ENCODE data around the gene MIA3.

DNA sequence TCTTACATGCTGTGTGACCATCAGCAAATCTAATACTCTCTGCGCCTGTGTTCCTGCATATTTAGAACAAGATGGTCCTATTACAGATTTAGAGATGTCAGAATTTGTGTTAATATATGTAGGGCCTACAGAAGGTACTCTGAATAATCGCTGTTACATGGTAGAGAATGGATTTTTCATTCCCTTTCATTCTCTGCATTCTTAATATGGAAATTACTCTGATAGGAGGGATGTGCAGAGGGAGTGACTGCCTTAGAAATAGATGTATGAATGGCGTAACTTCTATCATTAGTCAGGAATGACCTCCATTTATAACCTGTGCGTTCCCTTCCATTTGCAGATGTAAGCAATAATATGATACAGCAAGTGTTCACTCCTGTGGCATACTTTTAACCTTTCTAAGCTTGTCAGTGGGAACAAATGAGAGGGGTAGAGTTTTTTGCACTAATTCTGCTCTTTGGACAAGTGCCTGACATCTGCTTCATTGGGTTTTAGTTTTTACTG lies 45.6 kb downstream of the MIA3 start:
- no peak for TF ChIP-seq FOSL2 (IDR thresholded peaks at IDR 0.05; ENCODE audit: borderline replicate concordance, low read depth)
- TF ChIP-seq, protein P1, sequence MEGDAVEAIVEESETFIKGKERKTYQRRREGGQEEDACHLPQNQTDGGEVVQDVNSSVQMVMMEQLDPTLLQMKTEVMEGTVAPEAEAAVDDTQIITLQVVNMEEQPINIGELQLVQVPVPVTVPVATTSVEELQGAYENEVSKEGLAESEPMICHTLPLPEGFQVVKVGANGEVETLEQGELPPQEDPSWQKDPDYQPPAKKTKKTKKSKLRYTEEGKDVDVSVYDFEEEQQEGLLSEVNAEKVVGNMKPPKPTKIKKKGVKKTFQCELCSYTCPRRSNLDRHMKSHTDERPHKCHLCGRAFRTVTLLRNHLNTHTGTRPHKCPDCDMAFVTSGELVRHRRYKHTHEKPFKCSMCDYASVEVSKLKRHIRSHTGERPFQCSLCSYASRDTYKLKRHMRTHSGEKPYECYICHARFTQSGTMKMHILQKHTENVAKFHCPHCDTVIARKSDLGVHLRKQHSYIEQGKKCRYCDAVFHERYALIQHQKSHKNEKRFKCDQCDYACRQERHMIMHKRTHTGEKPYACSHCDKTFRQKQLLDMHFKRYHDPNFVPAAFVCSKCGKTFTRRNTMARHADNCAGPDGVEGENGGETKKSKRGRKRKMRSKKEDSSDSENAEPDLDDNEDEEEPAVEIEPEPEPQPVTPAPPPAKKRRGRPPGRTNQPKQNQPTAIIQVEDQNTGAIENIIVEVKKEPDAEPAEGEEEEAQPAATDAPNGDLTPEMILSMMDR (IDR thresholded peaks at IDR 0.05): no peak
